GM21515 (cell line): ENCODE data around the gene RNF207.

Source experiments
- ATAC-seq: cut with Tn5 transposase; IDR thresholded peaks from one replicate; pipeline ENCODE4 v1.9.1; 2021; ENCODE audit not compliant: unreplicated experiment

The RNF207 gene

GRCh38 chr1:6224718-6225117, 18.8 kb downstream of the RNF207 start:
- no peak for ATAC-seq

- ATAC-seq, result no peak
Measured at GRCh38 chr1:6225651-6226050, 19.7 kb downstream of the RNF207 start.

GRCh38 chr1:6233376-6233775, 27.5 kb downstream of the RNF207 start:
- ATAC-seq, result no peak

GRCh38 chr1:6234502-6235295, 28.8 kb downstream of the RNF207 start:
- no peak for ATAC-seq

- peak; percentile 21 for ATAC-seq
Measured at GRCh38 chr1:6235296-6235677, 29.4 kb downstream of the RNF207 start.

GRCh38 chr1:6237093-6237492, 31.2 kb downstream of the RNF207 start:
- no peak for ATAC-seq

GRCh38 chr1:6239213-6239752, 33.4 kb downstream of the RNF207 start:
- ATAC-seq, result no peak

- ATAC-seq, result no peak
Measured at GRCh38 chr1:6239950-6240768, 34.2 kb downstream of the RNF207 start.

- ATAC-seq, result no peak
Measured at GRCh38 chr1:6241107-6241886, 35.4 kb downstream of the RNF207 start.

- no peak for ATAC-seq
Measured at GRCh38 chr1:6241887-6242740, 36.2 kb downstream of the RNF207 start.

- no peak for ATAC-seq
Measured at GRCh38 chr1:6243053-6243834, 37.3 kb downstream of the RNF207 start.

- ATAC-seq, result no peak
Measured at GRCh38 chr1:6243993-6244392, 38.1 kb downstream of the RNF207 start, which contains the start of gene HES3. TSS of gene HES3 (plus strand) at chr1:6244179. CDS start at chr1:6244366, 187 bp downstream.

GRCh38 chr1:6244401-6245049, 38.6 kb downstream of the RNF207 start:
- ATAC-seq, result no peak

GRCh38 chr1:6245086-6245868, 39.4 kb downstream of the RNF207 start:
- peak; percentile 35 for ATAC-seq

GRCh38 chr1:6245869-6246496, 40.1 kb downstream of the RNF207 start:
- no peak for ATAC-seq

- ATAC-seq, result no peak
Measured at GRCh38 chr1:6246497-6247467, 40.9 kb downstream of the RNF207 start.
